HG03097 (cell line): ENCODE data around the gene PCDHAC2.

ENCODE experiments used
- ATAC-seq: cut with Tn5 transposase; IDR thresholded peaks from one replicate; pipeline ENCODE4 v1.9.1; 2021; ENCODE audit not compliant: unreplicated experiment, low FRiP score

Gene PCDHAC2

DNA sequence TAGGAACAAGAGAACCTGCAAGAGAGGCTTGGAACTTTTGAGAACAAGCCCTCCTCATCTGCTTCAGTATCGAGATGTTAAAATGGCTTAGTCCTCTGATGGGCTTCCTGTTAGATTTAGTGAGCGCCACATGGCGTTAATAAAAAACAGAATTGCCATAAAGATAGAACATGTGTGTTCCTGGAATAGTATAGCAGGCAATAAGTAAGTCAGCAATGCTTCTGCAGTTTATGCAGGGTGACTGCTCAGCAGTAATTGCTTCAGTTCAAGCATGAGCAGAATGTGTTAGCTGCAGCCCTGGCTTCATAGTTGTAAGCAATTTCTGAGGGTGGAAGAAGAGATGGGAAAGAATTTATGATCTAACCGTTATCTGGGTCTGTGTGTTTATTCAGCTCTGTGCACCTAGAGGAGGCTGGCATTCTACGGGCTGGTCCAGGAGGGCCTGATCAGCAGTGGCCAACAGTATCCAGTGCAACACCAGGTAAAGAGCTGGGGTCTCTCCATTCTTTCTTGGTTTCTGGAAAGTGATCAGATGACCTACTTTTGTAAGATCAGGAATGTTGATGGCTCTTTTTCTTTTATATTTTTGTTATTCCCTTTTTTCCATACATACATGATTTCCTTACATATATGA is 15.9 kb downstream of the PCDHAC2 start:
- ATAC-seq, result no peak

DNA sequence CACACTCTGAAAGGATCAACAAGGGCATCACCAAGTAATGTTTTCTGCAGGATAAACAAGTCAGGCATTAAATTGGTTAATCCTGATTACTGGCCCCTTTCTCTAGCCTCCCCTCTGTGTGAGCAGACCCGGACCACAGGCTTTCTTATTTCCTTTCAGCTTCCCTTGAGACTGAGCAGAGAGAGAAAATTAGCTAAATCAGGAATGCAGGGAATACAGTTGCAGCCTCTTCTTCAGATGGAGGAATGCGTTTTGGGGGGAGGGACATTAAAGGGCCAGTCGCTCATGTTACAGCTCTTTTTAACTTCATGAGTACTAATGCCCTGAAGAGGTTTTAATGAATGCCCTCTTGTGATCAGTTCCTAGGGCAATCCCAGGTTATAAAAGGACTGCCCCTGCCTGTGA is 19.8 kb downstream of the PCDHAC2 start:
- ATAC-seq, result no peak

DNA sequence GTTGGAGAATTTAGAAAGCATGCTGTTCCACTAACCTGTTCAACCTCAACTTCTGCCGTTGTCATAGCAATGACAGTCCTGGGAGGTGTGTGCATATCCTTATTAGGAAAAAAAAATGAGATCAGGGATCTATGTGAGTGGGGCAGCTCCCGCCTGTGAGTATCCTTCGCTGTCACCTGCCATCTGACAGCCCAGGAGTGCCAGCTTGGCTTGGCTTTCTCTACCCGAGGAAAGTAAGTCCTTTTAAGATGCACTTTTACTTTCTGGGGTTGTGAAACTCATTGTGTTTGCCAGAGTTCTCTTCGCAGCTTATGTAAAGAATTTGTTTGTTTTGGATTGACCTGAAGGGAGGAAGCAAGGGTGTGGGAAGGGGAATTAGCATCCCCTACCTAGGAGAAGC is 21.8 kb downstream of the PCDHAC2 start:
- no peak for ATAC-seq

DNA sequence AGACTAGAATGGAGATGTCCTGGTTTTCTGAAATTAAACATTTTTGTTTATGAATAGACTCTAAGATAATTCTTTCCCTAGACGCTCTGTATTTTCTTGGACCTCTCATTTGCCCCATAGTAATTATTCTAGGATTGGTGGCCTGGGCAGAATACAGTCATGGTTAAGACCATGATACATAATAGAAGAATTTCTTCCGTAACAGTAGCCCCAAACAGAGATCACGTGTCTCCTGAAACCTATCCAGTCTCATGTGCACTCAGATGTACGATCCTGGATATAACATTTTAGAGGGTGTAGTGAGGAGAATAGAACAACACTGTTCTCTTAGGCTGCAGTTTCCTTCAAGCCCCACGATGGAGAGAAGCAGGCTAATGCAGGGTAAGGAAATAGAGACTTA is 22.3 kb downstream of the PCDHAC2 start:
- no peak for ATAC-seq

DNA sequence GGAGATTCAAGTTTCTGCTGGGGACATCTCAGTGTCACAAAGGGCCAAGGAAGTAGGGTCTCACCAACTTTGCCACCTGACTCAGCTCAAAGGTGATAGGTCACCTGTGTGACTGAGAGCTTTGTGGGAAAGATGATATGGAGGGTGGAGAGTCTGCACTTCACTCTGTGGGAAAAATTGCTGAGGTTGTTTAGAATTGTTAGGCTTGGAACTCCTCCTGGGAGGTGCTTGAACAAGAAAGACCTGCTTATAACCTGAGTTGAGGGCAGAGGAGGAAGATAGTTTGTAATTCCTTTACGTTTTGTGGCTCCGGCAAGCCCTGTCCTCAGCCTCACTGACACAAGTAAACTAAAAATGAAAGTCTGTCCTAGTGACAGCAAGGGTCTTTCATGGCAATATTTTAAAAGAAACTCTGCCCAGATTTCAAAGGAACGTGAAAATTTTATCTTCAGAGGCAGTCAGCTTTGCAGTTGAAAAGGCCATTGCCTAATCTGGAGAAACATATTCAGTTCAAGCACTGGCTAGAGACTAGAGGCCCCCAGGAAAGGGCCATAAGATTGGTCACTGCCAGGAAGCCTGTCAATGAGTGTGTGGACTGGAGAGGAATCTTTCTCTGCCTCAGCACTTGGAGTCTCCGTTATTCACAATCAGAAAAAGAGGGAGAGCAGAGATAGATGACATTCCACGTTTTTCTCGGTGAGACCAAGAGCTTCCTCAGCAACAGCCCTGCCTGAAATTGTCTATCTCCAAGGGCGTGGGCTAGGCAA is 23.2 kb downstream of the PCDHAC2 start:
- ATAC-seq, result no peak

DNA sequence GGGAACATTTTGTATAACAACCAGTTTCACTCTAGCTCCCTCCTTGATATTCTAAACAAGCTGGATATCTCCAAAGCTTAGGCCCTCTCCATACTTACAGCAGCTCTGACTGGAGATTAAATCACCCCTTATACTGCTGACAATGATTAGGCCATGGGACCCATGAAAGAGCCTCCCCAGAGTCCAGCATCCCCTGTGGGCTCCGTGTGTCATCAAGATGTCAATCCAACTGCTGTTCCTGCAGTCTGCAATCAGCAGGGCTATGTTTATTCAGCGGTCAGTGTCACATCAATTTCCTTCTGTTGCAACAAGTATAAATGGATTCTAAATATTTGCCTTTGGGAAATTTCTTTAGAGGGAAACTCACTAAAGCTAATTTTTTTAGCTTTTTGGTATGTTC is 26.6 kb downstream of the PCDHAC2 start:
- ATAC-seq, result no peak

DNA sequence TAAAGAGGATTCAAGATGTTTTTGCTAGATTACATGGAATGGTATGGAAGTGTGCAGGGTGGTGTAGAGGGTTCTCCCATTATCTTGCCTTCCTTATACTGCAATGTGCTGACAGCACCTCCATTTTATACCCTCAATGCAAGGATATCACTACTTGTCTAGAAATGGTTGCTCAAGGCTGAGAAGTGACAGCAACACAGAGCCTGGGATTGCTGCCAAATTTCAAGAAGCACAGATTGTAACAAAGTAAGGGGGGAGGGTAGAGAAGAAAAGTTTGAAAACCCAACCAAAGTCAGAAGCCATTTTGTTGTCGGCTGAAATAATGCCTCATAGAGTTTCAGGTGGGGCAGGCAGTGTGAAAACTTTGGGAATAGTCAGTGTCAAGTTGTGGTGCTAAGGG is 29.8 kb downstream of the PCDHAC2 start:
- ATAC-seq, result no peak

DNA sequence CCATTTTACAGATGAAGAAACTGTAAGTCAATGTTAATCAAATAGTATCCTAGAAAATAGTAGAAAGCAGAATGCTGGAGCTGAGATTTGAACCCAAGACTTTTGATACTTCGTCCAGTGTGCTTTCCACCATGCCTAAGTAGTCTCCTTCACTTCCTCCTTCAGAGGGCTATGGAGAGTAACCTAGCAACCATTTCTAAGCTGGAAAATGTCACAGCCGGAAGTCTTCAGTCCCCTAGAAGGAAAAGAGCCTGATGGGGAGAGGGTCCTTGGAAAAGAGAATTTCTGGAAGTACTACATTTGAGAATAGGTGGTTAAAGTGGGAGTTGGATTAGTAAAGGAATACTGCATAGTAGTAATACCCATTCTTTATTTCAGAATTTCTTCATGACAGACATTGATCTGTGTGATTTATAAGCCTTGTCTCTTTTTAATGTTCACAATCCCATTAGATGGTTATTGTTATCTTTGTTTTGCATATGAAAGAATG is 32.7 kb downstream of the PCDHAC2 start:
- ATAC-seq, result no peak

DNA sequence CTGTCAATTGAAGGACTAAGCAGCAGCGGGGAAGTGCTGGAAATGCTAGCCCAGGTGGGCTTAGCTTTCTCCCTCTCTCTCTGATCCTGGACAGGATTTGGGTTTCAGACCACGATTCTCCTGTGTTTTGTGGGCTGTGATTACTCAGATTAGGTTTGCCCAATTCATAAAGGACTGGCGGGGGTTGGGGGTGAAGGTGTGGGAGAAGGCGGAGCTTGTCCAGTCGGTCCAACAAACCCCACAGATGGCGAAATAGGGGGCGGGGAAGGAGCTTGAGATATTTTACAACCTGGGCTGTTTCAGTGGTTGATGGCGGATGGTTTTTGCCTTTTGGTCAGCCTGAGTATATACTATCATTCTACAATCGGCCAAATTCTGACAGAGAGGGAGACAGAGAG is 35.2 kb downstream of the PCDHAC2 start:
- no peak for ATAC-seq

DNA sequence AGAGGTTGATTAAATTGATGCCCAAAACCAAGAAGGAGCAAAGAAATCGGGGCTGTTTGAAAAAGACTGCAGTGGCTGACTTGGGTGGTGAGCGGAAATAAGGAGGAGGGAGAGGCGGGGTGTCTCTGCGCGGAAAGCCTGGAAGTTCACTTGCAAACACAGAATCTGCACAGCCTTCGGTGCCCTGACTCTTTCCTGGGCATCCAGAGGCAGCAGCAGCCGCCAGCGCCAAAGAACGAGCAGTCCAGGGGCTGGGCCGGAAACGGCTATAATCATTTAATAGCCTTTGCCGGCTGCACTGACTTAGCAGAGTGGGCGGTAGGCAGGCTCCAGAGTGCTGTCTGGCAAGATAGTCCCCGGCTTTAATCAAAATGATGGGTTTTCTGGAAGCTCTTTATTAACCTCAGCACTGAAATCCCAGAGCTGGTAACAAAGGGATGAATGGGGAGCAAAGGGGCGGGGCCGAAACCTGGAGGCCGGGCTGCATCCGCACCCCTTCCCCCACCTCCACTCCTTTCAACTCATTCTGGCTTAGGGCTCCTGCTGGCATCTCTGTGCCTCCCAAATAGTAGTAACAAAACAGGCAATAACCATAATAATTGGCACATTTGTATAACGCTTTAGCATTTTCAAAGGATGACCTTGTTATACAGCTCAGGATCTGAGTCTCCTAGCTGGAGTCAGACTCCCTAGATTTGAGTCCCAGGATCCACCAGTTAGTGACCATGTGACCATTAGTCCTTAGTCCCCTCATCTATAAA is 35.7 kb downstream of the PCDHAC2 start:
- ATAC-seq, result no peak

DNA sequence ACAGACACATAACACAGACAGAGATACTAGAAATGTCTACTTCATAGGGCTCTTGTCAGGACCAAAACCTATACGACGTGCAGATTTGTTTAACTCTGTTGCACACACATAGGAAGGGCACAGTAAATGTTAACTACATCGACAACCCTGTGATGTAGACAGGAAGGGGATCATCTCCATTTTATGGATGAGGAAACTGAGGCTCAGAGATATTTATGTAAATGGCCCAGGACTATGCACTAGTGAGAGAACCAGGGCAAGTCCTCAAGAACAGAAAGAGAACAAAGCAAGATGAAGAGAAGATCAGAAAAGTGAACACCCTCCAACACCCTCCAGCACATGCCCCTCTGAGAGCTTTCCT is 36.3 kb downstream of the PCDHAC2 start:
- no peak for ATAC-seq

DNA sequence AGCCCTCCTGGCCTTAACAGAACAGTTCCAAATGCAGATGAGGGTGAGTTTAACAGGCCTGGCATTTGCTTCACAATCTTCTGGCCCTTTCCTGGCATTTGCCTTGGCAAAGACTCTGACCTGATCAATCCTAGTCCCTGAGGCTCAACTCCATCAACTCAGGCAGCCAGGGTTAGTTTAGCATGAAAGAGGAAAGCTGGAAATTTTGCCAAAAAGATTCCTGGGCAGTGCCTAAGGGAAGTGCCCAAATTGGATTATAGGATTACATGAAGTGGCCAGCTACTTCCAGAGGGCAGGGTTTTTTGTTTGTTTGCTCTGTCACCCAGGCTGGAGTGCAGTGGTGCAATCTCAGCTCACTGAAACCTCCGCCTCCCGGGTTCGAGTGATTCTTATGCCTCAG is 36.8 kb downstream of the PCDHAC2 start:
- no peak for ATAC-seq

DNA sequence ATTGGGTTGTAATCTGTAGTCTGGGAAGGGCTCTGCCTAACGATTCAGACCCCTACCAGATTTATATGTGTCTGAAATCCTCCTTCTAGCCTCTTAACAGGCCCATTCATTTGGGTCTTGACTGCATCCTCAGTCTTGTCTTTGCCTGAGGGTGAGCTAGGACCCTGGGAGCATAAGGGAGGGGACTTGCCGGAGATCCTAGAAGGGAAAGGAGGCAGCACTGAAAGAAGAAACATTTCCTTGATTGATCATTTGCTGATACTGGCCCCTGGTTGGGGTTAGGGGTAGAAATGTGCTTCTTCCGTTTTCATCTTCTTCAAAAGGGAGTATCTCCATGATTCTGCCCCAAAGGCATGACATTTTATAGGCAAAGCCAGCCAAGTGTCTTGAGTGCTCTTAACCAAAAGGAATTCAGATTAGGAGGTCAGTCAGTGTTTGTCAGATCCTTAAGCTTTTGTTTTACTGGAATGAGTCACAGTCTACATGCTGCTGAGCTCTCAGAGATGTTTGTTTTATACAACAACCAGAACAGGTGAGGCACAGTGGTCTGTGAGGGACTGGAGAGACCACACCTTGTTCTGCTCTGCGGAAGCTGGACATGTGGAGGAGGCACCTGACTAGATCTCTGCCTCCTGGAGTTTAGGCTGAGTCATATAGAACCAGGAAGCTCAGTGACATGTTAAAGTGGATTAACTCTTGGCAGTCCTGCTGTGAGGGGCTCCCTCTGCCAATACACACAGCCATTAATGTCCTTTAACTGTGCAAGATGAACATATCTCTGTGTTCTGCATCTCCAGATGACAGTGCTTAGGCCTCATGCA is 37.7 kb downstream of the PCDHAC2 start:
- ATAC-seq, result no peak

DNA sequence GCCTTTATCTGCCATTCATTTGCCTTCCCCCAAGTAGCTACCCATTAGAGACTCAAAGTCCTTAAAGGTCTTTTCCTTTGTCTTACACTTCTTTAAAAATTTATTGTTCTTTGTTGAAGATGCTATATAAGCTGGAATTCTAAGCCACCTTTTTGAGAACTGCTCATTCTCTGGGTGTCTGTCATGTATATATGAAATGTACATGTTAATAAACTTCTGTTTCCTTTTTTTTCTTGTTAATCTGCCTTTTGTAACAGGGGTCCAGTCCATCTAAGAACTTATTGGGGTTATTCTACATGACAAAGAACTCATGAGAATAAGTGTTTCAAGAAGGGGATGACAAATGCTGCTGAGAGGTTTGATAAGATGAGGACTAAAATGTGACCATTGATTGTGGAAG is 41.5 kb downstream of the PCDHAC2 start:
- no peak for ATAC-seq

DNA sequence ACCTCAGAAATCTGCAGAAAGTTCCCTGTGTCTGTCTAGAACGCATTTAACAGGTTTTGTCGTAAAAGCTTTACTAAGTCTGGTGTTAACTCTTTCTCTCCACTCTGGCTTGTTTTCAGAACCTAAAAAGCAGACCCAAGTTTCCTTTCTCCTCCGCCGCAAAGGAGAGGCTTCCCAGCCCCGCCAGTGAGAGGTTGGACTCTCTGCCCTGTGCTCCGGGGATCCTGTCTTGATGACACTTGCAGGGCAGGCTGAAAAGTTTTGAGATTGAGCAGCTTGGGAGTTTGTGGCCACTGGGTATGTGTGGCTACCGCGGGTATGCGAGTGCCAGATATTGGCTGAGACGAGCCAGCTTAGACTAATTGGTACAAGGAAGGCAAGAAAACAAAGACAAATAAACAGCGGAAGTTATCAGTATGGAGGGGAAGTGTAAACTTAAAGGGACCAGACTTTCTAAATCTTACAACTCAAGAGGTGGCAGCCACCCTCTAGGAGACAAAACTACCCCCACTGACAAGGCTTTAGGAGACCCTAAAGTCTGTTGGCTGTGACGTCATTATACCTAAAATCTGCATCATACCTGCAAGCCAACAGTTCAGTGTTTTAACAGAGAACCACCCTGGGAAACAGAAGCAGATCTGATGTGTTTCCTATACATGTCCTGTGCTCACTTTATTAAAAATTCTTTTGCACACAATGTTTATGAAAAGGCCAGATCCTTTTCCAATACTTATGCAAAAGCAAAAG is 43.9 kb downstream of the PCDHAC2 start:
- ATAC-seq, result no peak

DNA sequence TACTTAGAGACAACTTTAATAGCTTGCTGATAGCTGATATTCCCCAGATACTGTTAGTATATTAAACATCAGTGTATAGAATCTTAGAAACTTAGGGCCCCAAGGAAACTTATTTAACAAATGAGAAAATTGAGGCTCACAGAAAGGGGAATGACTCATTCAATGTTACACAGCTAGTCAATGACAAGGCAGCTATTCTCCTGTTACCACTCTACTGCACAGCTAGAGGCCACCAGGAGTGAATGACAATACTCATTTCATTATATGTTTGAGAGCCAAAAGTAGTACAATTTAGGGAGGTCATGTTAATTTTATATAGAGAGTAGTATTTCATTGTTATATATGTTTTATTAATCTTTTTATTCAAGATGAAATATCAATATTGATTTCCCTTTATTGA is 51.7 kb downstream of the PCDHAC2 start:
- no peak for ATAC-seq
